Measurements from ENCODE around the gene GHR. TPM values are rescaled to one million over a fixed set of nuclear protein-coding genes. Genes with fewer than 3 reads are reported as not detected.

The GHR gene
- total RNA-seq, 3 donors from 2014 or later (not counting 1 experiment from before 2014, with no cell fraction given): not detected

DNA sequence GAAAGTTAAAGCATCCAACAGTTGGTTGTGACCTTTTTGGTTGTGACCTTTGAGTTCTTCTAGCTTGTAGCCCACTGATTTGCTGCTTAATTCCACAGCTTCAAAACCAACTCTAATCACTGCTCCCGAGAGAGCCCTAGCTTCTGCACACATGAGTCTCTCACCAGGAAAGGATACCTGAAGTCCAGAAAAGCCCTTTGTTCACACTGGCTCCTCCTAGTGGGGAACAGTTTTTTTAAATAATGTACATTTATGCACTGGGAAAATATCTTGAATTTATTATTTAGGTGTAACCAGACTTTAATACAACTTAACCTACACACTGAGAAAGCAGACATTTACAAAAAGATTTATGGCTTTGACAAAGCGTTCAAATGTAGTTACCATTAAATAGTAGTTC is 213.2 kb downstream of the GHR start:
- H3K27me3 ChIP-seq (ENCODE audit: control insufficient read depth, insufficient read depth, low read length): no peaks in the 10 kb centered on the region
- Mint-ChIP-seq H3K9me3 (no peaks in the 10 kb centered on the region), H3K27me3 (ENCODE audit: low read depth in 2 of 2) (peaks cover 5 to 19% of the 10 kb centered on the region in 2 donors), H3K4me1 (no peaks in the 10 kb centered on the region), H3K36me3 (no peaks in the 10 kb centered on the region), H3K27ac (no peak overlapping the region), H3K4me3 (no peak overlapping the region)
- ATAC-seq (no peak), DNase-seq (no peak)
- TF ChIP-seq CTCF (IDR thresholded peaks at IDR 0.05): no peak
- intact Hi-C loops (cut with micrococcal nuclease): no loop called here
- H3K4me1 ChIP-seq (ENCODE audit: control insufficient read depth, insufficient read depth, low read length): no peaks in the 10 kb centered on the region
- 63% methylated on average over 1 of the region's 2 CpGs for WGBS (ENCODE audit: insufficient coverage)
- no peak overlapping the region for H3K27ac ChIP-seq (ENCODE audit: low read length)
- H3K9me3 ChIP-seq (ENCODE audit: control insufficient read depth, insufficient read depth, low read length): no peaks in the 10 kb centered on the region
- no peak overlapping the region for H3K4me3 ChIP-seq (ENCODE audit: low read length)
- no peaks in the 10 kb centered on the region for H3K36me3 ChIP-seq (ENCODE audit: control insufficient read depth, insufficient read depth, low read length)

DNA sequence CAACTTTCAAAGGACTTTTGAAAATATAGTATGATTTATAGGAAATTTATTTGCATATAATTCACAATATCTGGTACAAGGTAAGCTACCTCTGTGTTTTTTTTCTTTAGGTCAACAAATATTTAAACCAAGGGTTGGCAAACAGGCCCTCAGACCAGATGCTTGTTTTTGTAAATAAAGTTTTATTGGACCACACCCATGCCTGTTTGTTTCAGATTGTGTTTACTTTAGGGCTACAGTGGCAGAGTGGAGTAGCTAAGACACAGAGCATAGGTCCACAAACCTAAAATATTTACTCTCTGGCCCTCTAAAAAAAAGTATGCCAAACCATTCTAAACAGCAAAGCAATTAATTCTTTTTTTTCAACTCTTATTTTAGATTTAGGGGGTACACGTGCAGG is 213.7 kb downstream of the GHR start:
- WGBS (ENCODE audit: insufficient coverage): 83% methylated on average over 1 of the region's 1 CpG
- no peaks in the 10 kb centered on the region for H3K9me3 Mint-ChIP-seq
- no peak overlapping the region for H3K27ac Mint-ChIP-seq
- intact Hi-C loops (cut with micrococcal nuclease): no loop called here
- no peaks in the 10 kb centered on the region for H3K9me3 ChIP-seq (ENCODE audit: control insufficient read depth, insufficient read depth, low read length)
- no peak for DNase-seq
- H3K4me1 Mint-ChIP-seq: no peaks in the 10 kb centered on the region
- H3K36me3 ChIP-seq (ENCODE audit: control insufficient read depth, insufficient read depth, low read length): no peaks in the 10 kb centered on the region
- no peak overlapping the region for H3K4me3 Mint-ChIP-seq
- H3K36me3 Mint-ChIP-seq: no peaks in the 10 kb centered on the region
- H3K27me3 Mint-ChIP-seq (ENCODE audit: low read depth in 2 of 2): peaks cover 5 to 24% of the 10 kb centered on the region in 2 donors
- no peak overlapping the region for H3K27ac ChIP-seq (ENCODE audit: low read length)
- TF ChIP-seq CTCF (IDR thresholded peaks at IDR 0.05): no peak
- no peaks in the 10 kb centered on the region for H3K4me1 ChIP-seq (ENCODE audit: control insufficient read depth, insufficient read depth, low read length)
- no peak for ATAC-seq
- H3K4me3 ChIP-seq (ENCODE audit: low read length): no peak overlapping the region
- H3K27me3 ChIP-seq (ENCODE audit: control insufficient read depth, insufficient read depth, low read length): no peaks in the 10 kb centered on the region

GRCh38 chr5:42638972-42639371 is 215.7 kb downstream of the GHR start:
- H3K4me3 Mint-ChIP-seq: no peak overlapping the region
- no peak for TF ChIP-seq CTCF (IDR thresholded peaks at IDR 0.05)
- Histone ChIP-seq H3K27ac (ENCODE audit: low read length) (no peak overlapping the region), H3K9me3 (ENCODE audit: control insufficient read depth, insufficient read depth, low read length) (no peaks in the 10 kb centered on the region), H3K4me3 (ENCODE audit: low read length) (no peak overlapping the region), H3K4me1 (ENCODE audit: control insufficient read depth, insufficient read depth, low read length) (no peaks in the 10 kb centered on the region), H3K27me3 (ENCODE audit: control insufficient read depth, insufficient read depth, low read length) (peaks cover 3% of the 10 kb centered on the region), H3K36me3 (ENCODE audit: control insufficient read depth, insufficient read depth, low read length) (no peaks in the 10 kb centered on the region)
- H3K27me3 Mint-ChIP-seq (ENCODE audit: low read depth in 2 of 2): peaks cover 7 to 43% of the 10 kb centered on the region in 2 donors
- DNase-seq: no peak
- H3K4me1 Mint-ChIP-seq: no peaks in the 10 kb centered on the region
- H3K9me3 Mint-ChIP-seq: no peaks in the 10 kb centered on the region
- WGBS (ENCODE audit: insufficient coverage): no CpG with 5 or more reads among the region's 3 CpGs
- no peak overlapping the region for H3K27ac Mint-ChIP-seq
- no peak for ATAC-seq
- H3K36me3 Mint-ChIP-seq: no peaks in the 10 kb centered on the region
- intact Hi-C loops (cut with micrococcal nuclease): no loop called here

DNA sequence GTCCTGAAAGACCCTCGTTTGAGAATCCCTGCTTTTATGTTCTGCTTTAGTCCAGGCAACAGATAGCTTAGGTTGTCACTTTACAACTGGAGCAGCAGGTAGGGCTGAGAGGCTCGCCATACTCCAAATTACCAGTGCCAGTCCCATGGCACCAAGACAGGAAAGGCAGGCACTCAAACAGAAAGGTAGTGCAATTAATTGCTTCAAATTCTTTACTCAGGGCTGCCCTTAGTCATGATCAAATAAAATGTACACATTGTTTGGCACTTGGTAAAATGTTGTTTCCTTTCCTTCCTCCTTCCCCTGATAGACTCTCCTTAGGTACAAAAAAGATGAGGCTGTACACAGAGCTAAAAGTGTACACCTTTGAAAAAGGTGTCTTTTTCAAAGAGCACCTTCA is 217.6 kb downstream of the GHR start:
- DNase-seq (no peak), ATAC-seq (no peak)
- Histone ChIP-seq H3K4me1 (ENCODE audit: control insufficient read depth, insufficient read depth, low read length) (no peaks in the 10 kb centered on the region), H3K36me3 (ENCODE audit: control insufficient read depth, insufficient read depth, low read length) (no peaks in the 10 kb centered on the region), H3K4me3 (ENCODE audit: low read length) (no peak overlapping the region), H3K9me3 (ENCODE audit: control insufficient read depth, insufficient read depth, low read length) (no peaks in the 10 kb centered on the region), H3K27me3 (ENCODE audit: control insufficient read depth, insufficient read depth, low read length) (peaks cover 3% of the 10 kb centered on the region), H3K27ac (ENCODE audit: low read length) (no peak overlapping the region)
- Mint-ChIP-seq H3K4me3 (no peak overlapping the region), H3K27me3 (ENCODE audit: low read depth in 2 of 2) (peaks cover 11 to 62% of the 10 kb centered on the region in 2 donors), H3K4me1 (no peaks in the 10 kb centered on the region), H3K27ac (no peak overlapping the region), H3K9me3 (no peaks in the 10 kb centered on the region), H3K36me3 (no peaks in the 10 kb centered on the region)
- intact Hi-C loops (cut with micrococcal nuclease): no loop called here
- WGBS (ENCODE audit: insufficient coverage): 87% methylated on average over 2 of the region's 2 CpGs
- no peak for TF ChIP-seq CTCF (IDR thresholded peaks at IDR 0.05)
